Mucosa of descending colon (tissue), 3 donors: Measurements from ENCODE around the gene FRMD1. TPM values are rescaled to one million over a fixed set of nuclear protein-coding genes. Genes with fewer than 3 reads are reported as not detected.

Source experiments
- ATAC-seq: fragments of 200-7000 bp; cut with Tn5 transposase; one replicate; pipeline ENCODE4 v1.9.1; 2020; ENCODE audit warnings: mild to moderate bottlenecking, moderate library complexity
- DNase-seq, 3 donors: peaks; one replicate each; pipeline ENCODE4 v3.0.0-alpha.2; 2020
- H3K36me3 ChIP-seq: fragments of 200-600 bp; one replicate; pipeline ENCODE4 v1.8.0; 2021; ENCODE audit warnings: low read depth, mild to moderate bottlenecking
- H3K4me1 ChIP-seq: fragments of 200-600 bp; one replicate; pipeline ENCODE4 v1.8.0; 2021; ENCODE audit warnings: low read depth, mild to moderate bottlenecking
- H3K4me3 ChIP-seq: fragments of 200-600 bp; one replicate; pipeline ENCODE4 v1.8.0; 2021; ENCODE audit warnings: mild to moderate bottlenecking
- H3K9me3 ChIP-seq: fragments of 200-600 bp; one replicate; pipeline ENCODE4 v1.8.0; 2021; ENCODE audit warnings: mild to moderate bottlenecking
- intact Hi-C, 2 donors: fragments of 100-400 bp; cut with DNase I in 1 of 2; cut with micrococcal nuclease in 1 of 2; formaldehyde crosslinking; loops; one replicate each; pipeline versions ENCODE4 v1.11.0 to v1.11.1; 2022; cut with DNase I, micrococcal nuclease
- total RNA-seq, 3 donors: library from RNA; stranded (reverse); fragmentation: NEBNext Ultra II Directional in 2 of 3; extraction: Animal tissue kit (Norgen Biotek cat#: 25700) in 2 of 3; gene quantifications; one replicate each; pipeline versions ENCODE4 v1.2.1 to v1.2.4, GENCODE V29; 2021 to 2023
- TF ChIP-seq, protein P1 (sequence below): fragments of 200-600 bp; IDR thresholded peaks from one replicate; pipeline ENCODE4 v1.8.0; 2022; ENCODE audit warnings: antibody characterized with exemption, mild to moderate bottlenecking
- donor health status: DM: no; HTN: no; CAD: no; lungs with moderate emphysema.
- donor health status: DM: no; HTN: no; CAD: no.
- donor health status: DM: no; HTN: yes; CAD: no.

FRMD1 gene
- total RNA-seq, 3 donors from 2014 or later, result 14.3 to 57.5 (median 17.1) TPM

DNA sequence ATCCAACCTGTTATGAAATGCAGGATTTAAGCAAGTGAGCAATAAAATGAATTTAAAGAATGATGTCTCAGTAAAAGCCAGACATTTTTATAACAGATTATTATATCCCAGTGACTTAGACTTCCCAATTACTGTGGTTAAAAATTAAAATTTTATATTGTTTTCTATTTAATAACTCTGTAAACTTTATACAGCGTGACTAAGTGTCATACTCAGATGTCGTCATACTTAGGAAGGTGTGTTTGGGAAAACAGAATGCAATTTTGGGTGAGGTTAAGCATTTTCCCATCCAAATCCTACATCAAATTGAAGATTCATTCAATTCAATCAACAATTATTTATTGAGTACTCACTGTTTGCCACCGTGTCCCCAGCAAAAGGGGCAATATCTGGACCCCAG is 31.4 kb upstream of the FRMD1 start:
- Histone ChIP-seq H3K36me3 (no peaks in the 10 kb centered on the region), H3K9me3 (no peaks in the 10 kb centered on the region), H3K4me3 (no peak overlapping the region), H3K4me1 (no peaks in the 10 kb centered on the region)
- TF ChIP-seq, protein P1, sequence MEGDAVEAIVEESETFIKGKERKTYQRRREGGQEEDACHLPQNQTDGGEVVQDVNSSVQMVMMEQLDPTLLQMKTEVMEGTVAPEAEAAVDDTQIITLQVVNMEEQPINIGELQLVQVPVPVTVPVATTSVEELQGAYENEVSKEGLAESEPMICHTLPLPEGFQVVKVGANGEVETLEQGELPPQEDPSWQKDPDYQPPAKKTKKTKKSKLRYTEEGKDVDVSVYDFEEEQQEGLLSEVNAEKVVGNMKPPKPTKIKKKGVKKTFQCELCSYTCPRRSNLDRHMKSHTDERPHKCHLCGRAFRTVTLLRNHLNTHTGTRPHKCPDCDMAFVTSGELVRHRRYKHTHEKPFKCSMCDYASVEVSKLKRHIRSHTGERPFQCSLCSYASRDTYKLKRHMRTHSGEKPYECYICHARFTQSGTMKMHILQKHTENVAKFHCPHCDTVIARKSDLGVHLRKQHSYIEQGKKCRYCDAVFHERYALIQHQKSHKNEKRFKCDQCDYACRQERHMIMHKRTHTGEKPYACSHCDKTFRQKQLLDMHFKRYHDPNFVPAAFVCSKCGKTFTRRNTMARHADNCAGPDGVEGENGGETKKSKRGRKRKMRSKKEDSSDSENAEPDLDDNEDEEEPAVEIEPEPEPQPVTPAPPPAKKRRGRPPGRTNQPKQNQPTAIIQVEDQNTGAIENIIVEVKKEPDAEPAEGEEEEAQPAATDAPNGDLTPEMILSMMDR, result no peak
- DNase-seq (no peak), ATAC-seq (peak; percentile 44)
- intact Hi-C loops, result no loop called here

DNA sequence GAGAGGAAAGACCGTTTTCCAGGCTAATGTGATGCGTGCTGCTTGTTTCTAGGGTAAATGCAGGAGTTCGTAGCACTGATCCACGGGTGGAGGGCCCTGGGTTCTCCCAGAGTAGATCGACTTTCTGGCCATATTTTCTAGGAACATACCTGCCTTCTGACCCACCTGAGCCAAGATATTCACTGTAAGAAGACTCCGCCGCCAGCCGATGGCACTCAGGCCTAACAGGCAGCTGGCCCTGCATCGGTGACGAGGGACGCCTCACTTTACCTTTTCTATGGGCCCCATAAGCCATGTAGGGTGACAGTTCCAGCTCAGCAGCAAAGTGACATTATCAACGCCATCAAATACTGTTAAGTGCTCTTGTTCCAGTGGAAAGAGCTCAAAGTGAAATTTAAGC is 30.2 kb upstream of the FRMD1 start:
- H3K4me1 ChIP-seq, result no peaks in the 10 kb centered on the region
- TF ChIP-seq, protein P1, result no peak
- DNase-seq (no peak), ATAC-seq (no peak)
- intact Hi-C loops, result no loop called here
- no peaks in the 10 kb centered on the region for H3K9me3 ChIP-seq
- no peak overlapping the region for H3K4me3 ChIP-seq
- no peaks in the 10 kb centered on the region for H3K36me3 ChIP-seq

DNA sequence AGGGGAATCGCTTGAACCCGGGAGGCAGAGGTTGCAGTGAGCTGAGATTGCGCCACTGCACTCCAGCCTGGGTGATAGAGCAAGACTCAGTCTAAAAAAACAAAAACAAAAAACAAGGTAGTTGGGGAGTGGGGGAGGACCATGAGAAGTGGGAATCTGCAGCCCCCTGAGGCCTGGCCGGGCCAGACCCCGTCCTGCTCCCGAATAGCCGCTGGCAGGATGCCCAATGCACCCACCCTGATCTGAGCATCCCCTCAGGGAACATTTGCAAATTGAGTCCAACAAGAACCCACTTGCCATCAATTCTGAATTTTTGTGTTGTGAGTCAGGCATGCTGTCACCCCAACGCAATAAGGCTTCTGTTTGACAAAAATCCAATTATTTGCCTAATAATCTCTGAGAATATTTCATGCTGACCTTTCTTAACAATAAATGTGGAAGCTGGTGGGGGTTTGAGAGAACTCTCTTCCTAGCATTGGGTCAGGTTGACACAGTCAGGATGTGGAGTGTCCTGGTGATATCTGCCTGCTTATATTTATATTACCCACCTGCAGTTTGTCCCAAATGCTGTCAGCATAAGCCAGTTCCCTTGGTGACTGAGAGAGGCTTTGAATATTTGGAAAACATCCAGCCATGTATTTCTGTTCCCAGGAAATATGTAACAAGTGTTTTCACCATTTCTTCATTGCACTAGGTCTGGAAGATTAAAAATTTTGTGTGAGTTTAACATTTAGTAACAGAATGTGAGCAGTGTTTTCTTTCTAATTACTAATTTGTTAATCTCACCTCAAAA is 28.4 kb upstream of the FRMD1 start:
- Histone ChIP-seq H3K36me3 (no peaks in the 10 kb centered on the region), H3K9me3 (no peaks in the 10 kb centered on the region), H3K4me1 (no peaks in the 10 kb centered on the region), H3K4me3 (no peak overlapping the region)
- ATAC-seq (no peak), DNase-seq (no peak)
- intact Hi-C loops, result no loop called here
- TF ChIP-seq, protein P1, result no peak

DNA sequence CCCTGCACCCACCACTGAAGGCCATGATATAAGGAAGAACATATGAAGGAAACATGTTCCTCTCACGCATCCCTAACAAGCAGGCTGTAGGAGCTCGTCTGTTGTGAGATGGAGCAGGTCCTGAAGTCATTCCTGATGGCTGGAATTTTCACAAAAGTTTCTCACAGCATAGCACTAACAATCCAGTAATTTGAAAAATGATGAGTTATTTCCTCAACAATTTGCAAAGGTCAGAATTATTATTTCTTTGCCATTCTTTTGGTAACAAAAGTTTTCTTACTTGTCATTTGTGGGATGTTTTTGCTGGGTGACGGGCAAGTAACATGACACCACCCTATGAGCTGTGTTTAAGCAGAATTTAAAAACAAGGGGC is 27.6 kb upstream of the FRMD1 start:
- intact Hi-C loops, result no loop called here
- TF ChIP-seq, protein P1, result no peak
- Histone ChIP-seq H3K36me3 (no peaks in the 10 kb centered on the region), H3K9me3 (no peaks in the 10 kb centered on the region), H3K4me1 (no peaks in the 10 kb centered on the region), H3K4me3 (no peak overlapping the region)
- ATAC-seq (no peak), DNase-seq (no peak)

DNA sequence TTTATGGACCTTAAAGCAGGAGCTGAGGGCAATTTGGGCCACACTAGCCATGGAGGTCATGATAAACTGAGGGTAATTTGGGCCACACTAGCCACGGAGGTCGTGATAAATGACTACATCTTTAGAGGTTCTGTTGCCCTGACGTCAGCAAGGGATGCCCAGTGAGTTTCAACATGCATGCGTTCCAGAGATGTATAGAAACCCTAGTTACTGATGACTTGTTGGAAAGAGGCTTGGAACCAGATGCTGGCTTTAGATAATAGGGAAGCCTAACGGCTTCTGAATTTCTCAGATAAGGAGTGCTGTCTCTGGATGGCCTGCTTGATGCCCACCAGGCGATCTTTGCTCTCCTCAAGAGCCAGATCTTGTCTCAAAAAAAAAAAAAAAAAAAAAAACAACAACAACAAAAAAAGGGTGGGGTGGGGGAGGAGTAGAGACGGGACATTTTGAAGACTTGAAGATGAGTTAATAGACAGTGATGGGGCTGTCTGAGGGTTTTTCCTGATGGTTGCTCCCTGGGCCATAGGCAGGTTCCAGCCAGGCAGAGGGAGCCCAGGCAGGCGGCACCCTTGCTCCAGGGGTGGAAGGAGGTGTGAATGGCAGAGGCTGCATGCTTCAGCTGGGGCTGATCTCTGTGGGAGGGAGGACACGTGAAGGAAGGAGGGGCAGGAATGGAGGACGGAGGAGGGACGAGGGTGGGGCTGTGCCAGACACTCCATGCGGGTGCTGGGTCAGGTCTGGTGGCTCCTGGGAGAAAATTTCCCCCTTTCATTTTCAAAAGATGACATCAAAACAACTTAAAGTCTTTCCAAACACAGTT is 27.0 kb upstream of the FRMD1 start:
- no peak for ATAC-seq
- H3K4me1 ChIP-seq, result no peaks in the 10 kb centered on the region
- TF ChIP-seq, protein P1, result no peak
- intact Hi-C loops, result no loop called here
- no peak overlapping the region for H3K4me3 ChIP-seq
- H3K36me3 ChIP-seq, result no peaks in the 10 kb centered on the region
- no peak for DNase-seq
- no peaks in the 10 kb centered on the region for H3K9me3 ChIP-seq
